HG03520 (cell line): ENCODE results near the gene FEM1A.
"Not testable (repeated sequence)": the region's sequence is repeated elsewhere in the genome, so short reads cannot be mapped to it uniquely, and the experiment has no call there.

ENCODE experiments used
- ATAC-seq: cut with Tn5 transposase; IDR thresholded peaks from one replicate; pipeline ENCODE4 v1.9.1; 2021; ENCODE audit warnings: mild to moderate bottlenecking, moderate library complexity; ENCODE audit not compliant: unreplicated experiment

FEM1A gene

DNA sequence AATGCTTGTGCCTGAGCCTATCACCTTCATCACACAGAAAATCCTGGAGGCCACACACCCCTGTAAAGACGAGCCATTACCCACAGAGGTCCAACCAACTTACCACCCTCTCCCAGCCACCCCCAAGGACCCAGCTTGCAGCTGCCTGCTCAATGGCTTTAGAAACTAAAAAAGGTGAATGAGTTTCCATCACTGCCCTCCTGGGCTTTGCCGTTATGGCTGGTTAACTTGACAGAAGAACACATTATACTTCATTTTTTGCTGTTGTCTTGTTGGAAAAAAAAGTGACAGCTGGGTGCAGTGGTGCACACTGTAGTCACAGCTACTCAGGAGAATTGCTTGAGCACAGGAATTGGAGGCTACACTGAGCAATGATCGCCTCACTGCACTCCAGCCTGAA, 17.4 kb upstream of the FEM1A start:
- ATAC-seq = no peak

DNA sequence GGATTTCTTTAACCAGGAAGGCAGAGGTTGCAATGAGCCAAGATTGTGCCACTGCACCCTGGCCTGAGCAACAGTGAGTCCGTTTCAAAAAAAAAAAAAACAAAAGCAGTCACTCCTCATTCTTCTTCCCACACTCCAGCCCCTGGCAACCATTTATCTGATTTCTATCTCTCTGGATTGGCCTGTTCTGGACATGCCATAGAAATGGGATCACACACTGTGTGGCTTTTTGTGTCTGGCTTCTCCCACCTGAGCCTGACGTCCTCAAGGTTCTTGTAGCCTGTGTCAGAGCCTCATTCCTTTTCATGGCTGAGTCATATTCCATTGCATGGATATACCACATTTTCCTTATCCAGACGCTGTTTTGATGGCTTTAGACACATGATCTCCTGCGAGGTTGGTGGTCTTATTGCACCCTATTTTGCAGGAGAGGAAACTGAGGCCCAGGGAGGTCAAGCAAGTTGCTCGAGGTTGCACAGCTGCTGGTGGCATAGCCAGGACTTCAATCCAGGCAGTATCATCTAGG, 15.8 kb upstream of the FEM1A start:
- no peak for ATAC-seq

DNA sequence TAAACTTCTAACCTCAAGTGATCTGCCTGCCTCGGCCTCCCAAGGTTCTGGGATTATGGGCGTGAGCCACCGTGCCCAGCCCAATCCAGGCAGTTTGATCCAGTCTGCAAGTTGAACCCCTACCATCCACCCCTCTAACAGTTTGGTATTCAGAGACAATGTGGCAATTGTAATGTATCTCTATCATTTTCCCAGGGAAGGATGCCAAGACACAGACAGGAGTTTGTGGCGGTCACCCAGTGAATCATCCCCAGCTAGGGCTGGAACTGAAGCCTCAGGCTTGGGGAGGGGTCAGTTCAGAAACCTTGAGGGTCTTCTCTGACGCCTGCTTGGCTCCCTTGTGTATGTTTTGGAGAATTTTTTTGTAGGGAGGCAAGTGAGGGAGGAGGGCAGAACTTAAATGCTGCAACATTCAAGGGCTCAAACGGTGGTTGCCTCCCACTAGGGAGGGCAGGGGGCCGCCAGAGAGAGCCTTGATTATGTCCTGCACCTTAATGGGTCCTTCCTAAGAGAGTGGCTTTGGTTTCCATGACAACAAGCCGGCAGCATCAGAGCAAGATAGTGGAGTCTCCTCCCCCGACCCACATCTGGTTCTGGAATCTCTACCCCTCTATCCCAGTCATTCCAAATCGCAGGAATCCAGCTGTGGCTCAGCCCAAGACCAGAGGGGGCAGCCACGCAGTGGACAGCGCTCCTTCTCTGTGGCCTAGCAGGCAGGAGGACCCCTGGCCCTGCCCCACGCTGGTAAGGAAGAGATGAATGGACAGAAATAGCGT, 14.9 kb upstream of the FEM1A start:
- ATAC-seq = no peak

DNA sequence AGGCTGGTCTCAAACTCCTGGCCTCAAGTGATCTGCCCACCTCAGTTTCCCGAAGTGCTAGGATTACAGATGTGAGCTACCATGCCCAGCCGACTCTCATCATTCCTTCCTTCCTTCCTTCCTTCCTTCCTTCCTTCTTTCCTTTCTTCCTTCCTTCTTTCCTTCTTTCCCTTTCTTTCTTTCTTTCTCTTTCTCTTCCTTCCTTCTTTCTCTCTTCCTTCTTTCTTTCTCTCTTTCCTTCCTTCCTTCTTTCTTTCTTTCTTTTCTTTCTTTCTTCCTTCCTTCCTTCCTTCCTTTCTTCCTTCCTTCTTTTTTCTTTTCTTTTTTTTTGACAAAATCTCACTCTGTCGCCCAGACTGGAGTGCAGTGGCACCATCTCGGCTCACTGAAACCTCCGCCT, 13.4 kb upstream of the FEM1A start:
- ATAC-seq = not testable (repeated sequence)

DNA sequence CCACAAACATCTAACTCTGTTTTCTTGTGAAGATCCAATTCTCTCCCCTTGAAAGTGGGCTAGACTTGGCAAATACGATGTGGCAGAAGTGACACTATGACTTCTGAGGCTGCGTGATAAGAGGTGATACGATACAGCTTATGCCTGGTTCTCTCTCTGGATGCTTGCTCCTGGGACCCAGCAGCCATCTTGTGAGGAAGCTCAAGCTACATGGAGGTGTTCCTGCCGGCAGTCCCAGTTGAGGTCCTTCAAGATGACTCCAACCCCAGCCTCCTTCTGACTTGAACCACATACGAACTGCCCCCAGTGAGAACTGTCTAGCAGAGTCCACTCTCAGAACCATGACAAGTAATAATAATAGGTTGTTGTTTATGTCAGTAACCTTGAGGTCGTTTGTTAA, 10.7 kb upstream of the FEM1A start:
- ATAC-seq = no peak

DNA sequence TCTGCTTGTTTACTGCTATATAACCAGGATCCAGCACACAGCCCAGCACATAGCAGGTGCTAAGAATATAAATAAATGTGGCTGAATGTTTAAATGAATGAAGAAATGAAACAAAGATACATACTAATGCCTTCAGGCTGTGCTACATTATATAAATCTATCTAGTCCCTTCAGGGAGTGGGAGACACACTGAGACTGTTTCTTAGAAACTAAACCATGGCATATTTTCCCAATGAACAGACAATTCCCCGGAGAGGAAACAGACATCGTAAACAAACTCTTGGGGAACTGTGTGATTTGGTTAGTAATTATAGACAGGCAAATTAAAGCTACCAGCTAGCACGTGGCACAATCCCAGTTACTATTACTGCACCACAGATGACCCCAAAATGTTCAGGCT, 9.7 kb upstream of the FEM1A start:
- ATAC-seq = no peak

DNA sequence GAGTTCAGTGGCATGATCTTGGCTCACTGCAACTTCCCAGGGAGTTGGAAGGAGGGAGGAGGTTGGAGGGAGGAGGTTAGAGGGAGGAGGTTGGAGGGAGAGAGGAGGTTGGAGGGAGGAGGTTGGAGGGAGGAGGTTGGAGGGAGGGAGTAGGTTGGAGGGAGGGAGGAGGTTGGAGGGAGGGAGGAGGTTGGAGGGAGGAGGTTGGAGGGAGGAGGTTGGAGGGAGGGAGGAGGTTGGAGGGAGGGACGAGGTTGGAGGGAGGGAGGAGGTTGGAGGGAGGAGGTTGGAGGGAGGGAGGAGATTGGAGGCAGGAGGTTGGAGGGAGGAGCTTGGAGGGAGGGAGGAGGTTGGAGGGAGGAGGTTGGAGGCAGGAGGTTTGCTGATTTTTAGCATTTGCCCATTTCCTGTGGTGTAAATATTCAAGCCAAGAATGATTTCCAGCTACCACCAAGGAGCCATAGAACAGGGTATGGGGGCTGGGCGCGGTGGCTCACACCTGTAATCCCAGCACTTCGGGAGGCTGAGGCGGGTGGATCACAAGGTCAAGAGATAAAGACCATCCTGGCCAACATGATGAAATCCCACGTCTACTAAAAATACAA, 5.0 kb upstream of the FEM1A start:
- not testable (repeated sequence) for ATAC-seq

DNA sequence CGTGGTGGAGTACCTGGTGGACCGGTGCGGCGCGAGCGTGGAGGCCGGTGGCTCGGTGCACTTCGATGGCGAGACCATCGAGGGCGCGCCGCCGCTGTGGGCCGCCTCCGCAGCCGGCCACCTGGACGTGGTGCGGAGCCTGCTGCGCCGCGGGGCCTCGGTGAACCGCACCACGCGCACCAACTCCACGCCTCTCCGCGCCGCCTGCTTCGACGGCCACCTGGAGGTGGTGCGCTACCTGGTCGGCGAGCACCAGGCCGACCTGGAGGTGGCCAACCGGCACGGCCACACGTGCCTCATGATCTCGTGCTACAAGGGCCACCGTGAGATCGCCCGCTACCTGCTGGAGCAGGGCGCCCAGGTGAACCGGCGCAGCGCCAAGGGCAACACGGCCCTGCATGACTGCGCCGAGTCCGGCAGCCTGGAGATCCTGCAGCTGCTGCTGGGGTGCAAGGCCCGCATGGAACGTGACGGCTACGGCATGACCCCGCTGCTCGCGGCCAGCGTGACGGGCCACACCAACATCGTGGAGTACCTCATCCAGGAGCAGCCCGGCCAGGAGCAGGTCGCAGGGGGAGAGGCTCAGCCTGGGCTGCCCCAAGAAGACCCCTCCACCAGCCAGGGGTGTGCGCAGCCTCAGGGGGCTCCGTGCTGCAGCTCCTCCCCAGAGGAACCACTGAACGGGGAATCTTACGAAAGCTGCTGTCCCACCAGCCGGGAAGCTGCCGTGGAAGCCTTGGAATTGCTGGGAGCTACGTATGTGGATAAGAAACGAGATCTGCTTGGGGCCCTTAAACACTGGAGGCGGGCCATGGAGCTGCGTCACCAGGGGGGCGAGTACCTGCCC, 708 bp downstream of the FEM1A start:
- not testable (repeated sequence) for ATAC-seq

DNA sequence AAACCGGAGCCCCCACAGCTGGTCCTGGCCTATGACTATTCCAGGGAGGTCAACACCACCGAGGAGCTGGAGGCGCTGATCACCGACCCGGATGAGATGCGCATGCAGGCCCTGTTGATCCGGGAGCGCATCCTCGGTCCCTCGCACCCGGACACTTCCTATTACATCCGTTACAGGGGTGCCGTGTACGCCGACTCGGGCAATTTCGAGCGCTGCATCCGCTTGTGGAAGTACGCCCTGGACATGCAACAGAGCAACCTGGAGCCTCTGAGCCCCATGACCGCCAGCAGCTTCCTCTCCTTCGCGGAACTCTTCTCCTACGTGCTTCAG, 1.3 kb downstream of the FEM1A start:
- ATAC-seq = not testable (repeated sequence)

DNA sequence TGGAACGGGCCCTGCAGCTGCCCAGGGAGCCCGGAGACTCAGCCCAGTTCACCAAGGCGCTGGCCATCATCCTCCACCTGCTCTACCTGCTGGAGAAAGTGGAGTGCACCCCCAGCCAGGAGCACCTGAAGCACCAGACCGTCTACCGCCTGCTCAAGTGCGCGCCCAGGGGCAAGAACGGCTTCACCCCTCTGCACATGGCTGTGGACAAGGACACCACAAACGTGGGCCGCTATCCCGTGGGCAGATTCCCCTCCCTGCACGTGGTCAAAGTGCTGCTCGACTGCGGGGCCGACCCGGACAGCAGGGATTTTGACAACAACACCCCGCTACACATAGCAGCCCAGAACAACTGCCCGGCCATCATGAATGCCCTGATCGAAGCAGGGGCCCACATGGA, 1.7 kb downstream of the FEM1A start:
- ATAC-seq = not testable (repeated sequence)

DNA sequence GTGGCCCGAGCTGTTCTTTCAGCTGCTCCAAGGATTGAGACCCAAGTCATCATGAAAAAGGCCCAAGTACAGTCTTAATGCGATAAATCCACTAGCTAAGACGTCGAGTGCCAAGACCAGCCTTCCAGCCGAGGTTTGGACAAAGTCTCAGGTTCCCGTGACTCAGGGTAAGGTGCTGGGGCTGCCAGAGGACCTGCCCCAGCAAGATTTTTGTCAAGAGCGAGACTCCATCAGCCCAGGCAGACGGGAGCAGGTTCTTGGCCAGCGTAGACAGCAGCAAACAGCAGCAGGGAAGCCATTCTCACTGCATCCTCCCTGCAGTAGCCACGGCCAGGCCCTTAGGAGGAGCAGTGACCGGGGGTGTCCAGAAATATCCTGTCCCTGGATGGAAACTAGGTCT, 3.4 kb downstream of the FEM1A start:
- ATAC-seq = no peak

DNA sequence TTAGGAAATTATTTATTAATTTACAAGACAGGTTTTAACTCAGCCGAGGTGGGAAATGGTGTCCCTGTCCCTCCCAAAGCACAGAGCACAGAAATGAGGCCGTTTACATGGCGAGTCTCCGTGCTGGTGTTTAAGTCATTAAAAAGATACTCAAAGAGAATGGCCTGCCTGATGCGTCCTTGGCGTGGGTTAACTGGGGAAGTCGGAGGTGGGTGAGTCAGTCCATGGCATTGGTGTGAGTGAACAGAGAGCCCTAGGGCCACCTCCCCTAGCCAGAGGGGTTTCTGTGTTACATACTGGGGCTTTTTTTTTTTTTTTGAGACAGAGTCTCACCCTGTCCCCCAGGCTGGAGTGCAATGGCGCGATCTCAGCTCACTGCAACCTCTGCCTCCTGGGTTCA, 3.9 kb downstream of the FEM1A start:
- ATAC-seq = no peak

DNA sequence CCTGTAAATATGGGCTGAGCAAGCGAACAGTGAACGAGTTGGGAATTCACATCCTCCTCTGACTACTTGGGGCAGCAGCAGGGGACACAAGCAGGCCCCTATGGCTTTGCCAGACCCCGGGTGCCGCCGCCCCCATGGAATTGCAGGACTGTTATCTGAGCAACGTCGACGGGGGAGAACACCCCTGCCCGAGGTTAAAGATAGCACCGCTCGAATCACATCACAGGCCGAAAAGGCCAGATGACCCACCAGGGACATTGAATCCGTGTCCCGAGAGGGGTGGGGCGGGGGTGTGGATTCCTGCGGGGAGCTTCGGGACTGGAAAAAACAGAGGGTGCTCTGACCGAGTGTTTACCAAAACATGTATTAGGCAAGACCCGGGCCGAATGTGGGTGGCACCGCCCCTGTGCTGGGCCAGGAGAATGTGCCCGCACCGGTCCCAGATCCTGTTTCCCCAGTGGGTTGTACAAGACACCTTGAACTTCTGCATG, 9.1 kb downstream of the FEM1A start:
- no peak for ATAC-seq

DNA sequence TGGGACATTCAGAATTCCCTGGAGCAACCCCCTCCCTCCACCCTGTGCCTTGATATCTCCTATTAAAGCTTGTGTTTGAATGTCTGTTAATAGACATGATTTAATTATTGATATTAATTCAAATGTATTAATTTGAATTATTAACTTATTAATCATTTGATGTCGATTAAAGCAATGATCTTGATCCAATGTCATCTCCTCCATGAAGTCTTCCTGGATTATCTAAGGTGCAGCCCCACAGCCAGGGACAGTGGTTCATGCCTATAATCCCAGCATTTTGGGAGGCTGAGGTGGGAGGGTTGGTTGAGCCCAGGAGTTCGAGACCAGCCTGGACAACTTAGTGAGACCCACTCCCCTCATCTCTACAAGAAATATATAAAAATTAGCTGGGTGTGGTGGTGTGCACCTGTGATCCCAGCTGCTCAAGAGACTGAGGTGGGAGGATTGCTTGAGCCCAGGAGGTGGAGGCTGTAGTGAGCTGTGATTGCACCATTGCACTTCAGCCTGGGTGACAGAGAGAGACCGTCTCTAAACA, 9.6 kb downstream of the FEM1A start:
- no peak for ATAC-seq

DNA sequence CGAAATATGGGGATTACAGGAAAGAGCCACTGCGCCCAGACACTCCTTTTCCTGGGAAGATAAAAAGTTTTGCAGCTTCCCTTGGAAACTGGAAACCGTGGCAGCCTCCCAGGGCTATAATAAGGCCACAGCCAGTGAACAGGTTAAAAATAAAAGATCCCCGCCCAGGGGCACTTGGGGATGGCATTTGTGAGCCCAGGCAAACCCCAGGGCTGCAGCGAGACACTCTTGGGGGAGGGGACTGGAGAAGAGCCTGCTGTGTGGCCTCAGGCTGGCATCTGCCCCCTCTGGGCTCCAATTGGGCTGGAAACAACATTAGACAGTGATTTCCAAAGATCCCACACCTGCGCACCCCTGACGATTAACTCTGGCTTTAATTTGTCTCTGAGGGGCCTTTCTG, 11.2 kb downstream of the FEM1A start:
- no peak for ATAC-seq

DNA sequence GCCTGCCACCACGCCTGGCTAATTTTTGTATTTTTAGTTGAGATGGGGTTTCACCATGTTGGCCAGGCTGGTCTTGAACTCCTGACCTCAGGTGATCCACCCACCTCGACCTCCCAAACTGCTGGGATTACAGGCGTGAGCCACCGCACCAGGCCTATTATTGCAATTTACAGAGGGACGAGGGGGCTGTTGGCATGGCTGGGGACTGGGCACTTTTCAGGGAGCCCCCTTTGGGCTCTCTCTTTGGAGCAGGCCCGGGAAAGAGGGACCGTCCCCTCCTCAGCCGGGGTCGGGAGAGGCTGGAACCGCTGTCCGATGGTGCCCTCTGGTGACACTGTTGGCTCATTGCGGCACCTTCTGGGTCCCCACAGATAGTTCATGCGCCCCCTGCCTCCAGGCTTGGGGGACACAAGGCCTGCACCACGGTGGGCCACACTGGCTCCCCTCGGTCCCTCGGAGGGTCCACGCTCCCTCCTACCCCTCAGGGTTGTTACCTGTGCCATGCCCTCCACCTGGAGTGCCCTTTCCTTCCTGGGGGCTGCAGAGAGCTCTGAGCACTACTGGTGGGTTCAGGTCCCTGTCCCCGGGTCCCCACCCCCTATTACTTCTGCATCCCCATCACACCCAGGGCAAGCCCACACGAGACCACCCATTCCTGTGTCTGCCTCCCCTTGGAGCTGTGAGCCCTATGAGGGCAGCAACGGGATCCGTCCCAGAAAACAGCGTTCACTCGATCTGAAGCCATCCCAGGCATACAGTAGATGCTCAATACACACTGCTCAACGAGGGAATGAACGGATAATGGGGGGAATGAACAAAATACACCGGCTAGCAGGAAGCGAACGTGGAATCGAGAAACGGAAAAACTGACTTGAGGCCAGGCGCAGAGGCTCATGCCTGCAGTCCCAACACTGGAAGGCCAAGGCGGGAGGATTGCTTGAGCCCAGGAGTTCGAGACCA, 12.5 kb downstream of the FEM1A start:
- no peak for ATAC-seq

DNA sequence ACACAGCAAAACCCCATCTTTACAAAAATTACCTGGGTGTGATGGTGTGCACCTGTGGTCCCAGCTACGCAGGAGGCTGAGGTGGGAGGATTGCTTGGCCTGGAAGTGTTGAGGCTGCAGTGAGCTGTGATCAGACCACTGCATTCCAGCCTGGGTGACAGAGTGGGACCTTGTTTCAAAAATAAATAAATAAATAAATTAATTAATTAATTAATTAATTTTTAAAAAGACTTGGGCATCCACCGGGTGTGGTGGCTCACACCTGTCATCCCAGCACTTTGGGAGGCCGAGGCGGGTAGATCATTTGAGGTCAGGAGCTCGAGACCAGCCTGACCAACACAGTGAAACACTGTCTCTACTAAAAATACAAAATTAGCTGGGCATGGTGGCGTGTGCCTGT, 13.6 kb downstream of the FEM1A start:
- not testable (repeated sequence) for ATAC-seq

DNA sequence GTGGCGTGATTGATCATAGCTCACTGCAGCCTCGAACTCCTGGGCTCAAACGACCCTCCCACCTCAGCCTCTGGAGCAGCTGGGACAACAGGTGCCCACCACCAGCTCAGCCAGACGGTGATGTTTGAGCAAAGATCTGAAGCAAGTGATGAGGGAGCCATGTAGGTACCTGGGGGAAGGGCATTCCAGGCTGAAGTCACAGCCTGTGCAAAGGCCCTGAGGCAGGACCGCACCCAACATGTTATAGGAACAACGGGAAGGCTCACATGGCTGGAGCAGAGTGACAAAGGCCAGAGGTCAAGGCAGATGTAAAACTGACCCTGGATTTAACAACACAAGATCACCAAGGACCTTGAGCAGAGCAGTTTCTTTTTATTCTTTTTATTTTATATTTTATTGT, 14.8 kb downstream of the FEM1A start:
- ATAC-seq = no peak

DNA sequence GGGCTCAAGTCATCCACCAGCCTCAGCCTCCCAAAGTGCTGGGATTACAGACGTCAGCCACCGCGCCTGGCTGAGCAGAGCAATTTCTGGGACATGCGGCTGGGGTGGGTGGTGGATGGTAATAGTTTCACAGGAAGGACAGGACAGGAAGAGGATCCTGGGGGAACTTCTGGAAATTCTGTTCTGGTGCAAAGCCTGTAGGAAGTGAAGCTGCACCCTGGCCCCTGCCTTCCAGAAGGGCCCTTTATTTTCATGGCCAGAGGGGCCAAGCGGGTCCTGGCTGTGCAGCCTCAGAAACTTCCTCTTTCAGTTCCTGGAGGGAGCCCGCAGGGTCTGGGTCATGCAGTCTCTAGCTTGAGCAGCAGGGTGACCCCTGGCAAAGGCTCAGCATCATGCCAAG, 15.7 kb downstream of the FEM1A start:
- ATAC-seq = no peak
